Regular cardiac myocyte (primary cell): ENCODE results near the gene EIF3J. TPM values are rescaled to one million over a fixed set of nuclear protein-coding genes. Genes with fewer than 3 reads are reported as not detected.

ENCODE experiments used
- total RNA-seq: library from RNA; depleted of rRNA; stranded (reverse); fragments of >200 nt; gene quantifications from 2 replicates; pipeline ENCODE4 v1.2.3, GENCODE V29; 2014

Gene EIF3J
- 31.6 and 74.4 TPM in 2 replicates for total RNA-seq

GRCh38 chr15:44536962-44537734 lies at the start of gene EIF3J:
Gene EIF3J, plus strand, starts transcription at chr15:44537147. Its CDS starts 48 bp downstream, at chr15:44537195.

Other genes with a start within 250 kb of the EIF3J start
- gene GOLM2, start 248.4 kb upstream of the EIF3J start, total RNA-seq, result 130 and 191 TPM in 2 replicates
- gene CTDSPL2, start 109.5 kb upstream of the EIF3J start, total RNA-seq, result 71.1 and 72.4 TPM in 2 replicates
- 59.0 and 78.1 TPM in 2 replicates for gene SPG11, start 126.5 kb downstream of the EIF3J start, total RNA-seq
- gene PATL2, start 174.2 kb downstream of the EIF3J start, total RNA-seq, result under 0.01 and 0.56 TPM in 2 replicates
- gene B2M, start 174.4 kb downstream of the EIF3J start, total RNA-seq, result 1,062 and 3,917 TPM in 2 replicates
- gene TRIM69, start 199.4 kb downstream of the EIF3J start, total RNA-seq, result 11.3 and 11.7 TPM in 2 replicates